Retinal pigment epithelial cell (primary cell): ENCODE measurements around the gene RND3.

Source experiments
- DNase-seq: peaks from one replicate; pipeline ENCODE4 v3.0.0-alpha.2; 2010; ENCODE audit warnings: low read depth
- H3K4me3 ChIP-seq: 2 replicates; pipeline ENCODE4 v1.5.1; 2011; ENCODE audit warnings: mild to moderate bottlenecking, low read length, control low read depth, moderate library complexity
- TF ChIP-seq, protein P1 (sequence below): conservative IDR thresholded peaks from 2 replicates; pipeline ENCODE4 v1.5.1; 2011; ENCODE audit warnings: low read depth, low read length, control low read depth, inconsistent platforms

The RND3 gene

DNA sequence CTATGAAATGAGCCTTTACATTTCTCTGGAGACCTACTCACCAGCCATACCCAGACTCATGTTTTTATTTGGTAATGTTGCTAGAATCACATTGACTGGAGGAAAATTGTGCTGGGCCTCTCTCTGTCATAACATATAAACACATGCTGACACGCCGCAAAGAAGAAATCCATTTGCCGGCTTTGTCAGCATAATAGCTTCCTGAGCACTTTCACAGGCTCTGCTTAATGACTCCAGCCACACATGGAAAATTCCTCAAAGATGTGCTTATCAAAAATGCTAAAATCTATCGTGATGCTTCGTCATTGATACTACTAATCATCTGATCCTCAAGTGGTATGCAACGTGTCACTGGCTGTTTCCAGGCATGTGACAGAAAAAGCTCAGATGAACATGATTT is 63.1 kb downstream of the RND3 start:
- peak; percentile 36 for DNase-seq
- TF ChIP-seq, protein P1, sequence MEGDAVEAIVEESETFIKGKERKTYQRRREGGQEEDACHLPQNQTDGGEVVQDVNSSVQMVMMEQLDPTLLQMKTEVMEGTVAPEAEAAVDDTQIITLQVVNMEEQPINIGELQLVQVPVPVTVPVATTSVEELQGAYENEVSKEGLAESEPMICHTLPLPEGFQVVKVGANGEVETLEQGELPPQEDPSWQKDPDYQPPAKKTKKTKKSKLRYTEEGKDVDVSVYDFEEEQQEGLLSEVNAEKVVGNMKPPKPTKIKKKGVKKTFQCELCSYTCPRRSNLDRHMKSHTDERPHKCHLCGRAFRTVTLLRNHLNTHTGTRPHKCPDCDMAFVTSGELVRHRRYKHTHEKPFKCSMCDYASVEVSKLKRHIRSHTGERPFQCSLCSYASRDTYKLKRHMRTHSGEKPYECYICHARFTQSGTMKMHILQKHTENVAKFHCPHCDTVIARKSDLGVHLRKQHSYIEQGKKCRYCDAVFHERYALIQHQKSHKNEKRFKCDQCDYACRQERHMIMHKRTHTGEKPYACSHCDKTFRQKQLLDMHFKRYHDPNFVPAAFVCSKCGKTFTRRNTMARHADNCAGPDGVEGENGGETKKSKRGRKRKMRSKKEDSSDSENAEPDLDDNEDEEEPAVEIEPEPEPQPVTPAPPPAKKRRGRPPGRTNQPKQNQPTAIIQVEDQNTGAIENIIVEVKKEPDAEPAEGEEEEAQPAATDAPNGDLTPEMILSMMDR = no peak
- no peak overlapping the region for H3K4me3 ChIP-seq

DNA sequence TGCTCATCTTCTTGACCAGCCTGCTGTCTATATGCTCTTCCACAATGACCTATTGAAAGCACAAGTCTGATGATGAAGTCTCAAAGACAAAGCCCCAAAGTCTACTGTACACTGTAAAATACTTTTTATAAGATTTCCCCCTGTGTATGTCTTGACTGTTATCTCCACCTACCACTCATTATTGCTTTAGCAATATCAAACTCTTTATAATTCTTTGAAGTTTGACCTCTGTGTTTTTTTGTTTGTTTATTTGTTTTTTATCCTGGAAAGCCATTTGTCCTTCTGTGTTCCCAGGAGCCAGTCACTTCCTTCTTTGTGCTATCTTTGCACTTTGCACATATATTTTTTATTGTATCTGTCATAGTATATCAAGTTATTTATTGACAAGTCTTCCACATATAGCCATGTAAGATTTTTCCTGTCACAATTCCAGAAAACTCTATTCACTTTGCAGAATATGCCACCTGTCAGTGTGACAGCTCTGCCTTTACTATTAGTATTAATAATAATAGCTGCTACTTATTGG is 66.3 kb downstream of the RND3 start:
- TF ChIP-seq, protein P1 = no peak
- no peak for DNase-seq
- no peak overlapping the region for H3K4me3 ChIP-seq

DNA sequence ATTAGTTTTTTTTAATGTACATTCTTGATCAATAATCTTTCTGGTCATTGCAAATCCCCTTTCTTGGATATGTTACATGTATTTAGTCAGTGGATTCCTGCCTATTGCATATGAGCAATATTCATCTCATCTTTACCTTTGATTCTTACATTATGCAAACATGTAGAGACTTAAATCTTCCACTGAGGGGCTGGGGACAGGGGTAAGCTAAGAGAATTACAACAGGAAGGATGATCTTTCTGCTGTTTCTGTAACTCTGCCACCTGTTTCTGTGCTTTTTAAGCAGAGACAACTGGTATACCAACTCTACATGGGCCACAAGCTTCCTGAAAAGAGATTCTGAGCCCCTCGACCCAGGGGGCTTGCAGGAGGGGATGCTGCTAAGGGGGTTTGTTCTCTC is 68.6 kb downstream of the RND3 start:
- DNase-seq = no peak
- TF ChIP-seq, protein P1 = no peak
- no peak overlapping the region for H3K4me3 ChIP-seq
